Measurements from ENCODE around the gene GNB5.

The GNB5 gene

DNA sequence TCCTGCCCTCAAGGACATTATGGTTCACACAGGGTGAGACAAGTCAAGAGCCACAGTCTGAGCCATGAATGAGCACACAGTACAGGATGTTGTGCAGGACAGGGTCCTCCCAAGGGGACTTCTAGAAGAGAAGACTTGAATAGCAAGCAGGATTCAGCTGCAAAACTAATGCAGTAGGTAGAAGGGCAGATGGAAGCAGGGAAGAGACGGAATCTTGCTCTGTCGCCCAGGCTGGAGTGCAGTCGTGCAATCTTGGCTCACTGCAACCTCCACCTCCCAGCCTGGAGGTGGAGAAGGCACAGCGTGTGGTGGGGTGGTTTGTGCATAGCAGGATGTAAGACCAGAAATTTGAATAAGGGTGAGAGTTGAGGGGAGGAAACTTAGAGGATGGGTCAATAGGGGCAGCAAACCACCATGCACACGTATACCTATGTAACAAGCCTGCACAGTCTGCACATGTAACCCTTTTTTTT, 86.6 kb downstream of the GNB5 start:
- peaks cover 3% of the 10 kb centered on the region; the same call in 1 of the 2 replicates for H3F3A ChIP-seq (ENCODE audit: insufficient read depth, low read length)
- no peak overlapping the region for H3K27ac ChIP-seq (ENCODE audit: low read length)
- H3K9me2 ChIP-seq (replicated peaks; ENCODE audit: insufficient read depth, low read length): no peaks in the 10 kb centered on the region
- no peaks in the 10 kb centered on the region for H3K9me3 ChIP-seq (replicated peaks; ENCODE audit: insufficient read depth, low read length)
- H3K4me3 ChIP-seq (ENCODE audit: low read length): no peak overlapping the region
- no peaks in the 10 kb centered on the region for H3K79me2 ChIP-seq (ENCODE audit: low read length)
- H3K4me1 ChIP-seq (ENCODE audit: low read length): 0 out of 2 replicates have a peak, but pooled peaks cover 8% of the 10 kb centered on the region
- H3K9ac ChIP-seq (ENCODE audit: low read length): no peak overlapping the region
- TF ChIP-seq EZH2 (optimal IDR thresholded peaks at IDR 0.05; ENCODE audit: low read depth, low read length) (no peak), EZH2phosphoT487 (IDR thresholded peaks at IDR 0.05; ENCODE audit: low read length) (no peak)
- TF ChIP-seq, protein P1, sequence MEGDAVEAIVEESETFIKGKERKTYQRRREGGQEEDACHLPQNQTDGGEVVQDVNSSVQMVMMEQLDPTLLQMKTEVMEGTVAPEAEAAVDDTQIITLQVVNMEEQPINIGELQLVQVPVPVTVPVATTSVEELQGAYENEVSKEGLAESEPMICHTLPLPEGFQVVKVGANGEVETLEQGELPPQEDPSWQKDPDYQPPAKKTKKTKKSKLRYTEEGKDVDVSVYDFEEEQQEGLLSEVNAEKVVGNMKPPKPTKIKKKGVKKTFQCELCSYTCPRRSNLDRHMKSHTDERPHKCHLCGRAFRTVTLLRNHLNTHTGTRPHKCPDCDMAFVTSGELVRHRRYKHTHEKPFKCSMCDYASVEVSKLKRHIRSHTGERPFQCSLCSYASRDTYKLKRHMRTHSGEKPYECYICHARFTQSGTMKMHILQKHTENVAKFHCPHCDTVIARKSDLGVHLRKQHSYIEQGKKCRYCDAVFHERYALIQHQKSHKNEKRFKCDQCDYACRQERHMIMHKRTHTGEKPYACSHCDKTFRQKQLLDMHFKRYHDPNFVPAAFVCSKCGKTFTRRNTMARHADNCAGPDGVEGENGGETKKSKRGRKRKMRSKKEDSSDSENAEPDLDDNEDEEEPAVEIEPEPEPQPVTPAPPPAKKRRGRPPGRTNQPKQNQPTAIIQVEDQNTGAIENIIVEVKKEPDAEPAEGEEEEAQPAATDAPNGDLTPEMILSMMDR (IDR thresholded peaks at IDR 0.05; ENCODE audit: low read length): no peak
- no peaks in the 10 kb centered on the region for H3K36me3 ChIP-seq (replicated peaks; ENCODE audit: insufficient read depth, low read length)
- H3K4me2 ChIP-seq (ENCODE audit: low read depth, low read length): no peak overlapping the region
- DNase-seq: no peak
- no peaks in the 10 kb centered on the region for H3K27me3 ChIP-seq (replicated peaks; ENCODE audit: insufficient read depth, low read length)
- no peaks in the 10 kb centered on the region for H4K20me1 ChIP-seq (ENCODE audit: insufficient read depth, low read length)
- H2AFZ ChIP-seq (ENCODE audit: low read length): no peak overlapping the region

GRCh38 chr15:52103217-52104207, 87.7 kb downstream of the GNB5 start:
- no peak for DNase-seq
- H3K4me2 ChIP-seq (ENCODE audit: low read depth, low read length): no peak overlapping the region
- no peak overlapping the region for H2AFZ ChIP-seq (ENCODE audit: low read length)

GRCh38 chr15:52102463-52102862, 88.7 kb downstream of the GNB5 start:
- H2AFZ ChIP-seq (ENCODE audit: low read length): no peak overlapping the region
- peaks cover 3% of the 10 kb centered on the region; the same call in 1 of the 2 replicates for H3F3A ChIP-seq (ENCODE audit: insufficient read depth, low read length)
- no peaks in the 10 kb centered on the region for H3K79me2 ChIP-seq (ENCODE audit: low read length)
- no peak for DNase-seq
- H3K9me3 ChIP-seq (replicated peaks; ENCODE audit: insufficient read depth, low read length): no peaks in the 10 kb centered on the region
- peak overlapping the region; percentile 27; the same call in 1 of the 2 replicates for H3K4me2 ChIP-seq (ENCODE audit: low read depth, low read length)
- peak overlapping the region; percentile 12; the same call in 1 of the 2 replicates for H3K27ac ChIP-seq (ENCODE audit: low read length)
- TF ChIP-seq EZH2phosphoT487 (IDR thresholded peaks at IDR 0.05; ENCODE audit: low read length) (no peak), EZH2 (optimal IDR thresholded peaks at IDR 0.05; ENCODE audit: low read depth, low read length) (no peak)
- TF ChIP-seq, protein P1 (IDR thresholded peaks at IDR 0.05; ENCODE audit: low read length): no peak
- H3K4me3 ChIP-seq (ENCODE audit: low read length): no peak overlapping the region
- no peaks in the 10 kb centered on the region for H4K20me1 ChIP-seq (ENCODE audit: insufficient read depth, low read length)
- H3K27me3 ChIP-seq (replicated peaks; ENCODE audit: insufficient read depth, low read length): no peaks in the 10 kb centered on the region
- H3K9ac ChIP-seq (ENCODE audit: low read length): no peak overlapping the region
- no peaks in the 10 kb centered on the region for H3K36me3 ChIP-seq (replicated peaks; ENCODE audit: insufficient read depth, low read length)
- H3K4me1 ChIP-seq (ENCODE audit: low read length): 0 out of 2 replicates have a peak, but pooled peaks cover 8% of the 10 kb centered on the region
- H3K9me2 ChIP-seq (replicated peaks; ENCODE audit: insufficient read depth, low read length): no peaks in the 10 kb centered on the region

More at GRCh38 chr15:52103217-52104207, 87.7 kb downstream of the GNB5 start:
- Histone ChIP-seq H3K9me3 (replicated peaks; ENCODE audit: insufficient read depth, low read length) (no peaks in the 10 kb centered on the region), H3K9me2 (replicated peaks; ENCODE audit: insufficient read depth, low read length) (no peaks in the 10 kb centered on the region), H3F3A (ENCODE audit: insufficient read depth, low read length) (peaks cover 3% of the 10 kb centered on the region; the same call in 1 of the 2 replicates), H3K4me3 (ENCODE audit: low read length) (no peak overlapping the region), H3K9ac (ENCODE audit: low read length) (no peak overlapping the region), H3K79me2 (ENCODE audit: low read length) (no peaks in the 10 kb centered on the region), H3K4me1 (ENCODE audit: low read length) (0 out of 2 replicates have a peak, but pooled peaks cover 8% of the 10 kb centered on the region), H3K27me3 (replicated peaks; ENCODE audit: insufficient read depth, low read length) (no peaks in the 10 kb centered on the region), H4K20me1 (ENCODE audit: insufficient read depth, low read length) (no peaks in the 10 kb centered on the region), H3K27ac (ENCODE audit: low read length) (no peak overlapping the region), H3K36me3 (replicated peaks; ENCODE audit: insufficient read depth, low read length) (no peaks in the 10 kb centered on the region)
- TF ChIP-seq EZH2phosphoT487 (IDR thresholded peaks at IDR 0.05; ENCODE audit: low read length): no peak
- TF ChIP-seq EZH2 (optimal IDR thresholded peaks at IDR 0.05; ENCODE audit: low read depth, low read length): no peak
- TF ChIP-seq, protein P1 (IDR thresholded peaks at IDR 0.05; ENCODE audit: low read length): no peak
